Caco-2 (cell line): ENCODE measurements around the gene ROPN1L. TPM values are rescaled to one million over a fixed set of nuclear protein-coding genes. Genes with fewer than 3 reads are reported as not detected.
"Not testable (repeated sequence)": the region's sequence is repeated elsewhere in the genome, so short reads cannot be mapped to it uniquely, and the experiment has no call there.

Source experiments
- BruUV-seq: library from RNA; stranded (reverse); fragments of 400-500 nt; replicated peaks from 2 replicates; lab custom pipeline; 2021; lab: Mats Ljungman, UMichigan
- CTCF ChIA-PET: fragments of 300-600 bp; sonication (Branson Sonifier 250); formaldehyde crosslinking; loops from one replicate; lab custom pipeline; 2022; ENCODE audit warnings: antibody characterized with exemption; lab: Charles Lee
- POLR2A ChIA-PET: fragments of 300-600 bp; sonication (Branson Sonifier 250); formaldehyde crosslinking; loops from one replicate; lab custom pipeline; 2022; ENCODE audit warnings: antibody characterized with exemption; lab: Charles Lee
- DNase-seq, 2 experiments: peaks; one replicate each; pipeline versions ENCODE4 v3.0.0 to v3.0.0-alpha.2; 2020 to 2022
- H3K27me3 ChIP-seq: replicated peaks from 2 replicates; pipeline ENCODE4 v1.6.0; 2011; ENCODE audit warnings: low read length; ENCODE audit not compliant: control insufficient read depth, insufficient read depth
- H3K36me3 ChIP-seq: 2 replicates; pipeline ENCODE4 v1.5.1; 2011; ENCODE audit warnings: low read length; ENCODE audit not compliant: control insufficient read depth, insufficient read depth
- H3K4me1 ChIP-seq: fragments of 250-450 bp; sonication (Bioruptor Pico); 2 replicates; pipeline ENCODE4 v1.5.1; 2020; ENCODE audit warnings: mild to moderate bottlenecking
- H3K4me3 ChIP-seq: 2 replicates; pipeline ENCODE4 v1.5.1; 2011; ENCODE audit warnings: low read depth, mild to moderate bottlenecking, control low read depth, low read length
- H3K9me3 ChIP-seq: fragments of 250-450 bp; sonication (Bioruptor Pico); 2 replicates; pipeline ENCODE4 v1.5.1; 2020; ENCODE audit warnings: mild to moderate bottlenecking, moderate library complexity
- H3K27ac Mint-ChIP-seq: one replicate; pipeline ENCODE4 v1.8.0; 2022; ENCODE audit warnings: mixed read lengths; ENCODE audit not compliant: unreplicated experiment
- H3K27me3 Mint-ChIP-seq: one replicate; pipeline ENCODE4 v1.8.0; 2022; ENCODE audit warnings: mixed read lengths; ENCODE audit not compliant: insufficient read depth, unreplicated experiment
- H3K36me3 Mint-ChIP-seq: one replicate; pipeline ENCODE4 v1.8.0; 2022; ENCODE audit warnings: mild to moderate bottlenecking, mixed read lengths; ENCODE audit not compliant: insufficient read depth, unreplicated experiment
- H3K4me1 Mint-ChIP-seq: one replicate; pipeline ENCODE4 v1.8.0; 2022; ENCODE audit warnings: low read depth, mixed read lengths; ENCODE audit not compliant: unreplicated experiment
- H3K4me3 Mint-ChIP-seq: one replicate; pipeline ENCODE4 v1.8.0; 2022; ENCODE audit warnings: mild to moderate bottlenecking, moderate library complexity, mixed read lengths; ENCODE audit not compliant: unreplicated experiment
- H3K9me3 Mint-ChIP-seq: one replicate; pipeline ENCODE4 v1.8.0; 2022; ENCODE audit warnings: mixed read lengths; ENCODE audit not compliant: unreplicated experiment
- CTCF ChIP-seq, 2 experiments: fragments of 200-600 bp in 1 of 2; IDR thresholded peaks; 1 replicate in 1 of 2; 2 replicates in 1 of 2; pipeline versions ENCODE4 v1.5.1 to v1.8.0; 2011 to 2022; ENCODE audit warnings: antibody characterized with exemption in 1 of 2, control low read depth in 1 of 2, inconsistent platforms in 1 of 2, low read depth in 1 of 2, low read length in 1 of 2, mild to moderate bottlenecking in 1 of 2, moderate library complexity in 1 of 2; ENCODE audit not compliant: insufficient read depth in 1 of 2, severe bottlenecking in 1 of 2, unreplicated experiment in 1 of 2
- intact Hi-C: fragments of 100-400 bp; cut with micrococcal nuclease; formaldehyde crosslinking; loops from one replicate; pipeline ENCODE4 v1.10.0; 2022; ENCODE audit not compliant: unreplicated experiment
- total RNA-seq: library from RNA; stranded (reverse); gene quantifications from 2 replicates; pipeline ENCODE4 v1.2.3, GENCODE V29; 2022

Gene ROPN1L
- total RNA-seq, 1 experiment from 2014 or later: 0.48 TPM

GRCh38 chr5:10509575-10509974 is 67.9 kb downstream of the ROPN1L start:
- Histone ChIP-seq H3K4me1 (peaks cover 26% of the 10 kb centered on the region), H3K36me3 (no peaks in the 10 kb centered on the region; the same call in 1 of the 2 replicates), H3K4me3 (no peak overlapping the region), H3K9me3 (no peaks in the 10 kb centered on the region), H3K27me3 (no peaks in the 10 kb centered on the region)
- CTCF ChIA-PET: interaction anchor here (0.5 kb wide), 1 partner anchor 20 kb away, joined by 3 read pairs; no protein-coding TSS in a partner anchor
- no peak for TF ChIP-seq CTCF (IDR thresholded peaks at IDR 0.05; ENCODE audit: insufficient read depth in 1 of 2, low read depth in 1 of 2, low read length in 1 of 2, severe bottlenecking in 1 of 2, unreplicated experiment in 1 of 2)
- Mint-ChIP-seq H3K4me1 (peaks cover 14% of the 10 kb centered on the region), H3K27me3 (no peaks in the 10 kb centered on the region), H3K27ac (no peak overlapping the region), H3K4me3 (no peak overlapping the region), H3K36me3 (no peaks in the 10 kb centered on the region), H3K9me3 (peaks cover 6% of the 10 kb centered on the region)
- DNase-seq: no peak
- POLR2A ChIA-PET: no interaction called here
- intact Hi-C loops: no loop called here
- no TSS peak for BruUV-seq

GRCh38 chr5:10511741-10512640 is 70.3 kb downstream of the ROPN1L start:
- TF ChIP-seq CTCF (IDR thresholded peaks at IDR 0.05; ENCODE audit: insufficient read depth in 1 of 2, low read depth in 1 of 2, low read length in 1 of 2, severe bottlenecking in 1 of 2, unreplicated experiment in 1 of 2): no peak
- Mint-ChIP-seq H3K4me3 (no peak overlapping the region), H3K4me1 (peaks cover 14% of the 10 kb centered on the region), H3K36me3 (no peaks in the 10 kb centered on the region), H3K27me3 (no peaks in the 10 kb centered on the region), H3K9me3 (peaks cover 6% of the 10 kb centered on the region), H3K27ac (no peak overlapping the region)
- CTCF ChIA-PET: no interaction called here
- BruUV-seq: no TSS peak
- no peaks in the 10 kb centered on the region; the same call in 1 of the 2 replicates for H3K36me3 ChIP-seq
- peaks cover 25% of the 10 kb centered on the region for H3K4me1 ChIP-seq
- DNase-seq: no peak
- POLR2A ChIA-PET: interaction anchor here (0.6 kb wide), 1 partner anchor 79 kb away, joined by 3 read pairs; no protein-coding TSS in a partner anchor
- H3K27me3 ChIP-seq: no peaks in the 10 kb centered on the region
- intact Hi-C loops: no loop called here
- H3K4me3 ChIP-seq: no peak overlapping the region
- no peaks in the 10 kb centered on the region for H3K9me3 ChIP-seq

- no peak for TF ChIP-seq CTCF (IDR thresholded peaks at IDR 0.05; ENCODE audit: insufficient read depth in 1 of 2, low read depth in 1 of 2, low read length in 1 of 2, severe bottlenecking in 1 of 2, unreplicated experiment in 1 of 2)
- H3K27ac Mint-ChIP-seq: no peak overlapping the region
- no peaks in the 10 kb centered on the region for H3K36me3 Mint-ChIP-seq
- H3K9me3 Mint-ChIP-seq: peaks cover 6% of the 10 kb centered on the region
- Histone ChIP-seq H3K36me3 (no peaks in the 10 kb centered on the region; the same call in 1 of the 2 replicates), H3K27me3 (no peaks in the 10 kb centered on the region), H3K4me1 (peaks cover 14% of the 10 kb centered on the region), H3K4me3 (no peak overlapping the region), H3K9me3 (no peaks in the 10 kb centered on the region)
- peaks cover 16% of the 10 kb centered on the region for H3K4me1 Mint-ChIP-seq
- peak; percentile 24 to 51 for DNase-seq
- H3K27me3 Mint-ChIP-seq: no peaks in the 10 kb centered on the region
- BruUV-seq: no TSS peak
- intact Hi-C loops: no loop called here
- ChIA-PET CTCF (interaction anchor here (0.6 kb wide), 2 partner anchors 51 to 146 kb away, joined by 3 to 4 read pairs; no protein-coding TSS in a partner anchor), POLR2A (no interaction called here)
- no peak overlapping the region for H3K4me3 Mint-ChIP-seq
These were observed 72.1 kb downstream of the ROPN1L start for GRCh38 chr5:10513501-10514442.

- peaks cover 11% of the 10 kb centered on the region for H3K4me1 ChIP-seq
- H3K36me3 Mint-ChIP-seq, H3K27me3 Mint-ChIP-seq, POLR2A ChIA-PET, DNase-seq, H3K9me3 ChIP-seq, BruUV-seq, H3K36me3 ChIP-seq, H3K4me3 Mint-ChIP-seq, H3K27me3 ChIP-seq, H3K27ac Mint-ChIP-seq, intact Hi-C loops, H3K9me3 Mint-ChIP-seq, H3K4me3 ChIP-seq: not testable (repeated sequence)
- peaks cover 12% of the 10 kb centered on the region for H3K4me1 Mint-ChIP-seq
- CTCF ChIA-PET: interaction anchor here (0.6 kb wide), 2 partner anchors 50 to 145 kb away, joined by 3 to 4 read pairs; no protein-coding TSS in a partner anchor
These were observed 72.9 kb downstream of the ROPN1L start for GRCh38 chr5:10514572-10514971.
